GM12873 (cell line): ENCODE measurements around the gene MRM2.

Source experiments
- CTCF ChIP-seq: IDR thresholded peaks from 2 replicates; pipeline ENCODE4 v1.5.1; 2012; ENCODE audit warnings: low read depth, mild to moderate bottlenecking, moderate library complexity, low read length, control low read depth; ENCODE audit not compliant: insufficient read depth; ENCODE audit errors: missing control alignments

Gene MRM2

GRCh38 chr7:2241580-2242540, at the start of gene MRM2, which contains the start of gene NUDT1:
TSS of gene MRM2 (minus strand) at chr7:2242205. CDS start at chr7:2242169, 36 bp downstream.
TSS of gene NUDT1 (plus strand) at chr7:2242226. CDS start at chr7:2244575, 2,349 bp downstream.
- no peak for TF ChIP-seq CTCF

- TF ChIP-seq CTCF, result no peak
Observed at GRCh38 chr7:2290877-2291276, 48.9 kb upstream of the MRM2 start.

- TF ChIP-seq CTCF, result no peak
Observed at GRCh38 chr7:2289621-2290020, 47.6 kb upstream of the MRM2 start.

GRCh38 chr7:2289111-2289586, 47.1 kb upstream of the MRM2 start:
- TF ChIP-seq CTCF, result no peak

- no peak for TF ChIP-seq CTCF
Observed at GRCh38 chr7:2288503-2288902, 46.5 kb upstream of the MRM2 start.

- no peak for TF ChIP-seq CTCF
Observed at GRCh38 chr7:2287745-2288144, 45.7 kb upstream of the MRM2 start.

- TF ChIP-seq CTCF, result no peak
Observed at GRCh38 chr7:2283074-2283473, 41.1 kb upstream of the MRM2 start.
